Epithelial cell of proximal tubule (primary cell): ENCODE measurements around the gene SEMA6C. TPM values are rescaled to one million over a fixed set of nuclear protein-coding genes. Genes with fewer than 3 reads are reported as not detected.

Experiments used
- DNase-seq: peaks from one replicate; pipeline ENCODE4 v3.0.0-alpha.2; 2011; ENCODE audit warnings: low read depth
- H3K4me3 ChIP-seq: 2 replicates; pipeline ENCODE4 v1.5.1; 2011; ENCODE audit warnings: low read depth, mild to moderate bottlenecking, low read length
- CTCF ChIP-seq: conservative IDR thresholded peaks from 2 replicates; pipeline ENCODE4 v1.5.1; 2012; ENCODE audit warnings: low read depth, mild to moderate bottlenecking, low read length
- total RNA-seq: library from RNA; depleted of rRNA; stranded (reverse); fragments of >200 nt; gene quantifications from 2 replicates; pipeline ENCODE4 v1.2.3, GENCODE V29; 2015

Gene SEMA6C
- total RNA-seq, 1 donor from 2014 or later = 6.0 TPM

- no peak for DNase-seq
- TF ChIP-seq CTCF = no peak
- H3K4me3 ChIP-seq = no peak overlapping the region
Measured at GRCh38 chr1:151187205-151187604, 40.8 kb upstream of the SEMA6C start.

GRCh38 chr1:151184211-151184610, 37.8 kb upstream of the SEMA6C start:
- no peak for DNase-seq
- no peak overlapping the region for H3K4me3 ChIP-seq

GRCh38 chr1:151176514-151177045, 30.1 kb upstream of the SEMA6C start:
- H3K4me3 ChIP-seq = no peak overlapping the region
- TF ChIP-seq CTCF = no peak

More at GRCh38 chr1:151184211-151184610, 37.8 kb upstream of the SEMA6C start:
- no peak for TF ChIP-seq CTCF

GRCh38 chr1:151175863-151176262, 29.4 kb upstream of the SEMA6C start, which contains the start of gene TMOD4:
Gene TMOD4 (minus strand): TSS chr1:151175981. CDS start chr1:151174875, 1,106 bp downstream.
- DNase-seq = no peak
- peak; percentile 68 for TF ChIP-seq CTCF
- H3K4me3 ChIP-seq = no peak within 1 kb of the TSS

More at GRCh38 chr1:151176514-151177045, 30.1 kb upstream of the SEMA6C start:
- no peak for DNase-seq

GRCh38 chr1:151175041-151175741, 28.8 kb upstream of the SEMA6C start:
- no peak for DNase-seq
- H3K4me3 ChIP-seq = no peak overlapping the region
- TF ChIP-seq CTCF = no peak

- no peak for TF ChIP-seq CTCF
- H3K4me3 ChIP-seq = no peak overlapping the region
- no peak for DNase-seq
Measured at GRCh38 chr1:151171190-151171589, 24.8 kb upstream of the SEMA6C start.

- peak overlapping the region; percentile 99 for H3K4me3 ChIP-seq
- no peak for TF ChIP-seq CTCF
- DNase-seq = no peak
Measured at GRCh38 chr1:151167116-151167515, 20.7 kb upstream of the SEMA6C start.
